ENCODE results near the gene ABCA12. TPM values are rescaled to one million over a fixed set of nuclear protein-coding genes. Genes with fewer than 3 reads are reported as not detected.

Gene ABCA12
- total and polyA plus RNA-seq, 10 of the 15 experiments (the other 5 are each of a cell fraction or from before 2014, with no cell fraction given): 1.2 to 12.1 (median 6.0) TPM

GRCh38 chr2:215059724-215060123 is 78.7 kb downstream of the ABCA12 start:
- SMC1A ChIA-PET (ENCODE audit: uncharacterized antibody, unreplicated experiment): no interaction called here
- intact Hi-C loops (cut with micrococcal nuclease; ENCODE audit: unreplicated experiment) (no loop called here), in situ Hi-C loops (cut with MboI) (no loop called here)
- RAD21 ChIA-PET (ENCODE audit: unreplicated experiment): no interaction called here
- Histone ChIP-seq H3K27ac (ENCODE audit: control insufficient read depth, insufficient read depth) (no peak overlapping the region), H3K79me2 (ENCODE audit: control insufficient read depth, insufficient read depth, low read length) (no peaks in the 10 kb centered on the region), H3K4me3 (no peak overlapping the region), H3K4me1 (ENCODE audit: control insufficient read depth, insufficient read depth, low read length) (no peaks in the 10 kb centered on the region), H3K9ac (ENCODE audit: control insufficient read depth, insufficient read depth, low read length) (no peak overlapping the region), H2AFZ (ENCODE audit: control insufficient read depth, low read depth, low read length) (no peak overlapping the region), H3K27me3 (replicated peaks in 1 of 2; ENCODE audit: control insufficient read depth in 2 of 2, insufficient read depth in 2 of 2, low read length in 1 of 2) (no peaks in the 10 kb centered on the region), H3K36me3 (ENCODE audit: control insufficient read depth in 2 of 2, insufficient read depth in 2 of 2, low read length in 1 of 2) (no peaks in the 10 kb centered on the region), H3K4me2 (ENCODE audit: control insufficient read depth, insufficient read depth) (no peak overlapping the region), H3K9me3 (replicated peaks; ENCODE audit: control insufficient read depth, insufficient read depth, low read length) (no peaks in the 10 kb centered on the region), H4K20me1 (ENCODE audit: control insufficient read depth, insufficient read depth) (no peaks in the 10 kb centered on the region)
- WGBS (ENCODE audit: insufficient coverage, insufficient replicate concordance, low lambda C conversion rate, missing lambda C conversion rate): 50% methylated on average over 2 of the region's 2 CpGs
- CTCF ChIA-PET: no interaction called here
- FAIRE-seq (no peak), ATAC-seq (no peak), DNase-seq (ENCODE audit: low read depth, low spot score) (no peak)
- BruUV-seq (replicated peaks): no TSS peak
- TF ChIP-seq BMI1 (IDR thresholded peaks at IDR 0.05; ENCODE audit: borderline replicate concordance): no peak
- TF ChIP-seq SPI1 (IDR thresholded peaks at IDR 0.05; ENCODE audit: borderline replicate concordance, insufficient read depth, low read depth, low read length): no peak
- TF ChIP-seq ATF3 (IDR thresholded peaks at IDR 0.05; ENCODE audit: borderline replicate concordance, extremely low read depth, low read depth, low read length): no peak
- TF ChIP-seq FOS (IDR thresholded peaks at IDR 0.05; ENCODE audit: borderline replicate concordance, extremely low read depth, insufficient read length): no peak
- no peak for TF ChIP-seq IKZF1 (conservative IDR thresholded peaks at IDR 0.05)
- no peak for TF ChIP-seq ZNF274 (IDR thresholded peaks at IDR 0.05; ENCODE audit: insufficient read depth, insufficient read length)
- POLR2A ChIA-PET: no interaction called here

GRCh38 chr2:215055891-215056290 is 82.5 kb downstream of the ABCA12 start:
- FAIRE-seq: no peak
- Histone ChIP-seq H3K4me3 (no peak overlapping the region), H3K9ac (ENCODE audit: control insufficient read depth, insufficient read depth, low read length) (no peak overlapping the region), H3K27ac (ENCODE audit: control insufficient read depth, insufficient read depth) (no peak overlapping the region), H4K20me1 (ENCODE audit: control insufficient read depth, insufficient read depth) (no peaks in the 10 kb centered on the region), H3K79me2 (ENCODE audit: control insufficient read depth, insufficient read depth, low read length) (no peaks in the 10 kb centered on the region), H3K4me1 (ENCODE audit: control insufficient read depth, insufficient read depth, low read length) (no peaks in the 10 kb centered on the region), H3K4me2 (ENCODE audit: control insufficient read depth, insufficient read depth) (no peak overlapping the region), H3K36me3 (ENCODE audit: control insufficient read depth in 2 of 2, insufficient read depth in 2 of 2, low read length in 1 of 2) (no peaks in the 10 kb centered on the region), H3K27me3 (replicated peaks in 1 of 2; ENCODE audit: control insufficient read depth in 2 of 2, insufficient read depth in 2 of 2, low read length in 1 of 2) (no peaks in the 10 kb centered on the region), H3K9me3 (replicated peaks; ENCODE audit: control insufficient read depth, insufficient read depth, low read length) (no peaks in the 10 kb centered on the region; the same call in 2 of the 3 replicates), H2AFZ (ENCODE audit: control insufficient read depth, low read depth, low read length) (no peak overlapping the region)
- ATAC-seq: no peak
- no peak for TF ChIP-seq YY1 (IDR thresholded peaks at IDR 0.05; ENCODE audit: low read depth, low read length)
- 0 out of 2 replicates have a peak, but pooled peaks have one; percentile 46 for TF ChIP-seq REST (IDR thresholded peaks at IDR 0.05; ENCODE audit: low read depth, low read length)
- TF ChIP-seq NBN (IDR thresholded peaks at IDR 0.05): no peak
- no peak for TF ChIP-seq GATAD2B (conservative IDR thresholded peaks at IDR 0.05; ENCODE audit: low read depth)
- intact Hi-C loops (cut with micrococcal nuclease; ENCODE audit: unreplicated experiment): no loop called here
- WGBS (ENCODE audit: insufficient coverage, insufficient replicate concordance, low lambda C conversion rate, missing lambda C conversion rate): 33% methylated on average over 2 of the region's 2 CpGs
- no TSS peak for BruUV-seq (replicated peaks)
- ChIA-PET POLR2A (no interaction called here), SMC1A (ENCODE audit: uncharacterized antibody, unreplicated experiment) (interaction anchor here (0.7 to 1.4 kb wide), 4 partner anchors 8 to 224 kb away, joined by 3 to 4 read pairs (median 3); no protein-coding TSS in a partner anchor), CTCF (no interaction called here), RAD21 (ENCODE audit: unreplicated experiment) (no interaction called here)
- in situ Hi-C loops (cut with MboI): no loop called here
- no peak for DNase-seq (ENCODE audit: low read depth, low spot score)
